D721Med (cell line): ENCODE results near the gene DROSHA.

ENCODE experiments used
- DNase-seq: peaks from one replicate; pipeline ENCODE4 v3.0.0; 2011; ENCODE audit warnings: low spot score; ENCODE audit not compliant: insufficient read length
- FAIRE-seq: peaks from 2 replicates; lab custom pipeline; 2011; peaks lifted over from hg19 to GRCh38; lab: Jason Lieb, UNC
- CTCF ChIP-seq: IDR thresholded peaks from 2 replicates; pipeline ENCODE4 v1.5.1; 2012; ENCODE audit warnings: mild to moderate bottlenecking, control low read depth; ENCODE audit not compliant: insufficient read depth; ENCODE audit errors: missing control alignments

The DROSHA gene

GRCh38 chr5:31378136-31378535 is 153.8 kb downstream of the DROSHA start:
- FAIRE-seq (no peak), DNase-seq (no peak)
- TF ChIP-seq CTCF: no peak

- DNase-seq (no peak), FAIRE-seq (no peak)
- no peak for TF ChIP-seq CTCF
These were observed 154.5 kb downstream of the DROSHA start for GRCh38 chr5:31377274-31377946.

GRCh38 chr5:31375999-31376720 is 155.7 kb downstream of the DROSHA start:
- DNase-seq: no peak
- no peak for TF ChIP-seq CTCF
- no peak for FAIRE-seq

GRCh38 chr5:31372124-31372523 is 159.8 kb downstream of the DROSHA start:
- DNase-seq (no peak), FAIRE-seq (no peak)
- no peak for TF ChIP-seq CTCF

- FAIRE-seq (no peak), DNase-seq (no peak)
- no peak for TF ChIP-seq CTCF
These were observed 165.0 kb downstream of the DROSHA start for GRCh38 chr5:31366941-31367340.

- no peak for TF ChIP-seq CTCF
- DNase-seq (no peak), FAIRE-seq (no peak)
These were observed 166.1 kb downstream of the DROSHA start for GRCh38 chr5:31365776-31366175.
